ENCODE data around the gene PRRT1.
"Not testable (repeated sequence)": the region's sequence is repeated elsewhere in the genome, so short reads cannot be mapped to it uniquely, and the experiment has no call there.

PRRT1 gene

GRCh38 chr6:32188381-32189068, 36.8 kb upstream of the PRRT1 start:
- DNase-seq (ENCODE audit: low read depth in 1 of 2, low spot score in 1 of 2) = no peak

- DNase-seq (ENCODE audit: low read depth in 1 of 2, low spot score in 1 of 2) = not testable (repeated sequence)
These were observed 36.1 kb upstream of the PRRT1 start for GRCh38 chr6:32187725-32188380.

- no peak for DNase-seq (ENCODE audit: low read depth in 1 of 2, low spot score in 1 of 2)
These were observed 35.4 kb upstream of the PRRT1 start for GRCh38 chr6:32187009-32187709.

GRCh38 chr6:32186151-32186840, 34.6 kb upstream of the PRRT1 start:
- not testable (repeated sequence) for DNase-seq (ENCODE audit: low read depth in 1 of 2, low spot score in 1 of 2)

GRCh38 chr6:32185681-32186131, 34.0 kb upstream of the PRRT1 start:
- DNase-seq (ENCODE audit: low read depth in 1 of 2, low spot score in 1 of 2) = not testable (repeated sequence)

GRCh38 chr6:32184084-32184640, 32.4 kb upstream of the PRRT1 start, which contains the start of gene AGER:
AGER (minus strand) TSS chr6:32184253; CDS start chr6:32184222, 31 bp downstream.
- DNase-seq (ENCODE audit: low read depth in 1 of 2, low spot score in 1 of 2) = no peak

- DNase-seq (ENCODE audit: low read depth in 1 of 2, low spot score in 1 of 2) = no peak
These were observed 31.8 kb upstream of the PRRT1 start for GRCh38 chr6:32183483-32184083.

GRCh38 chr6:32183030-32183429, 31.3 kb upstream of the PRRT1 start:
- no peak for DNase-seq (ENCODE audit: low read depth in 1 of 2, low spot score in 1 of 2)

- no peak for DNase-seq (ENCODE audit: low read depth in 1 of 2, low spot score in 1 of 2)
These were observed 30.8 kb upstream of the PRRT1 start for GRCh38 chr6:32182555-32182981.

- no peak for DNase-seq (ENCODE audit: low read depth in 1 of 2, low spot score in 1 of 2)
These were observed 30.3 kb upstream of the PRRT1 start for GRCh38 chr6:32181915-32182529.

- DNase-seq (ENCODE audit: low read depth in 1 of 2, low spot score in 1 of 2) = no peak
These were observed 29.5 kb upstream of the PRRT1 start for GRCh38 chr6:32181148-32181702.

GRCh38 chr6:32179766-32180405, 28.1 kb upstream of the PRRT1 start:
- DNase-seq (ENCODE audit: low read depth in 1 of 2, low spot score in 1 of 2) = no peak

- DNase-seq (ENCODE audit: low read depth in 1 of 2, low spot score in 1 of 2) = no peak
These were observed 27.1 kb upstream of the PRRT1 start for GRCh38 chr6:32178547-32179440.

- peak; percentile 77 to 85 for DNase-seq (ENCODE audit: low read depth in 1 of 2, low spot score in 1 of 2)
These were observed 26.2 kb upstream of the PRRT1 start, which contains the start of gene RNF5 for GRCh38 chr6:32177788-32178546. RNF5 (plus strand) TSS chr6:32178405; CDS start chr6:32178512, 107 bp downstream.

- no peak for DNase-seq (ENCODE audit: low read depth in 1 of 2, low spot score in 1 of 2)
These were observed 25.5 kb upstream of the PRRT1 start for GRCh38 chr6:32177183-32177787.

- DNase-seq (ENCODE audit: low read depth in 1 of 2, low spot score in 1 of 2) = no peak
These were observed 24.9 kb upstream of the PRRT1 start for GRCh38 chr6:32176476-32177182.
